Myocyte (in vitro differentiated cells): Measurements from ENCODE around the gene CCNO. TPM values are rescaled to one million over a fixed set of nuclear protein-coding genes. Genes with fewer than 3 reads are reported as not detected.

Experiments used
- DNase-seq: peaks from one replicate; pipeline ENCODE4 v3.0.0-alpha.2; 2012; ENCODE audit warnings: low read depth
- polyA plus RNA-seq: library from polyadenylated mRNA; unstranded; fragments of >200 nt; gene quantifications from one replicate; pipeline ENCODE4 v1.2.1, GENCODE V29; 2012; ENCODE audit warnings: missing spikeins
- total RNA-seq: library from RNA; depleted of rRNA; stranded (reverse); fragments of >200 nt; gene quantifications from 2 replicates; pipeline ENCODE4 v1.2.3, GENCODE V29; 2014

Gene CCNO
- 2.3 and 2.6 TPM in 2 replicates for total RNA-seq
- polyA plus RNA-seq = 2.7 TPM

GRCh38 chr5:55232985-55233928 is at the start of gene CCNO:
CCNO (minus strand) TSS chr5:55233608; CDS start chr5:55233523, 85 bp downstream.
- peak; percentile 86 for DNase-seq

- peak; percentile 46 for DNase-seq
These were observed 45.4 kb upstream of the CCNO start for GRCh38 chr5:55278778-55279177.

GRCh38 chr5:55276771-55277170 is 43.4 kb upstream of the CCNO start:
- DNase-seq = peak; percentile 46

GRCh38 chr5:55258339-55258738 is 24.9 kb upstream of the CCNO start:
- no peak for DNase-seq

GRCh38 chr5:55254802-55255201 is 21.4 kb upstream of the CCNO start:
- no peak for DNase-seq

- no peak for DNase-seq
These were observed 16.7 kb upstream of the CCNO start for GRCh38 chr5:55250064-55250463.

- DNase-seq = no peak
These were observed 8.3 kb upstream of the CCNO start for GRCh38 chr5:55241746-55242145.

- peak; percentile 86 for DNase-seq
These were observed 3.4 kb upstream of the CCNO start for GRCh38 chr5:55236800-55237199.

GRCh38 chr5:55234121-55234700 is 803 bp upstream of the CCNO start:
- peak; percentile 52 for DNase-seq

GRCh38 chr5:55232271-55232984 is 980 bp downstream of the CCNO start:
- peak; percentile 28 for DNase-seq

GRCh38 chr5:55231919-55232270 is 1.5 kb downstream of the CCNO start:
- DNase-seq = no peak

GRCh38 chr5:55231029-55231918 is 2.1 kb downstream of the CCNO start:
- DNase-seq = peak; percentile 63

- DNase-seq = no peak
These were observed 3.2 kb downstream of the CCNO start for GRCh38 chr5:55230086-55230629.

- no peak for DNase-seq
These were observed 5.6 kb downstream of the CCNO start for GRCh38 chr5:55227664-55228430.

- peak; percentile 46 for DNase-seq
These were observed 6.3 kb downstream of the CCNO start, which contains the start of gene MCIDAS for GRCh38 chr5:55226934-55227663. MCIDAS (minus strand) TSS chr5:55227315; CDS start chr5:55227138, 177 bp downstream.

- DNase-seq = peak; percentile 22
These were observed 7.1 kb downstream of the CCNO start for GRCh38 chr5:55226027-55226933.

GRCh38 chr5:55225346-55225745 is 8.1 kb downstream of the CCNO start:
- DNase-seq = no peak

GRCh38 chr5:55223812-55224240 is 9.6 kb downstream of the CCNO start:
- no peak for DNase-seq
